Astrocyte of the cerebellum (primary cell): ENCODE measurements around the gene ANXA11.

ENCODE experiments used
- DNase-seq: peaks from one replicate; pipeline ENCODE4 v3.0.0-alpha.2; 2011; ENCODE audit warnings: low read depth
- H3K4me3 ChIP-seq: 2 replicates; pipeline ENCODE4 v1.5.1; 2011; ENCODE audit warnings: mild to moderate bottlenecking, low read depth, low read length, moderate library complexity
- in situ Hi-C: cut with HindIII; loops from 2 replicates; pipeline ENCODE4 v1.10.0; 2017; ENCODE audit warnings: low sequenced_read_pairs
- TF ChIP-seq, protein P1 (sequence below): IDR thresholded peaks from 2 replicates; pipeline ENCODE4 v1.5.1; 2012; ENCODE audit warnings: low read length, low read depth, moderate library complexity, mild to moderate bottlenecking; ENCODE audit errors: missing control alignments

The ANXA11 gene

DNA sequence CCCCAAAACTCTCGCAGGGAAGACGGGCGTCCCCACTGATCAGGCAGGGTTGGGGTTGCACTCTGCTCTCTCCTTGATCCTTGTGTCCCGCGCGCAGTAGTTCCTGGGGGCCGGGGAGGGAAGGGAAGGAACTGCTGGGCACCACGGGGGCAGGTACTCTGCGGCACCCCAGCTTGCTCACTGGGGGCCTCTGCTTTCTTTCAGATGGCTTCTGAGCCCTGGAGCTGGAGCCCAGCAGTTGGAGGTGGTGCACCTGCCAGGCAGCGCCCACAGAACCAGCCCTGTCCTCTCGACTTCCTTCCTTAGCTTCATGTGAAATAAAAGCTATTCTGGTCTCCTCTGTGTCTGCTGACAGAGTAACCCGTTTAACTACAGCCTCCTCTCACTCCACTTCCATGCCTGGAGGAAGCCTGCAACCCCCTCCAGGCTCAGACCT lies 60.6 kb downstream of the ANXA11 start:
- DNase-seq, result no peak
- TF ChIP-seq, protein P1, sequence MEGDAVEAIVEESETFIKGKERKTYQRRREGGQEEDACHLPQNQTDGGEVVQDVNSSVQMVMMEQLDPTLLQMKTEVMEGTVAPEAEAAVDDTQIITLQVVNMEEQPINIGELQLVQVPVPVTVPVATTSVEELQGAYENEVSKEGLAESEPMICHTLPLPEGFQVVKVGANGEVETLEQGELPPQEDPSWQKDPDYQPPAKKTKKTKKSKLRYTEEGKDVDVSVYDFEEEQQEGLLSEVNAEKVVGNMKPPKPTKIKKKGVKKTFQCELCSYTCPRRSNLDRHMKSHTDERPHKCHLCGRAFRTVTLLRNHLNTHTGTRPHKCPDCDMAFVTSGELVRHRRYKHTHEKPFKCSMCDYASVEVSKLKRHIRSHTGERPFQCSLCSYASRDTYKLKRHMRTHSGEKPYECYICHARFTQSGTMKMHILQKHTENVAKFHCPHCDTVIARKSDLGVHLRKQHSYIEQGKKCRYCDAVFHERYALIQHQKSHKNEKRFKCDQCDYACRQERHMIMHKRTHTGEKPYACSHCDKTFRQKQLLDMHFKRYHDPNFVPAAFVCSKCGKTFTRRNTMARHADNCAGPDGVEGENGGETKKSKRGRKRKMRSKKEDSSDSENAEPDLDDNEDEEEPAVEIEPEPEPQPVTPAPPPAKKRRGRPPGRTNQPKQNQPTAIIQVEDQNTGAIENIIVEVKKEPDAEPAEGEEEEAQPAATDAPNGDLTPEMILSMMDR, result no peak
- no peak overlapping the region for H3K4me3 ChIP-seq
- in situ Hi-C loops, result loop anchor here (5.0 kb wide), 1 partner anchor 63 kb away; the partner anchor contains the start of gene ANXA11

DNA sequence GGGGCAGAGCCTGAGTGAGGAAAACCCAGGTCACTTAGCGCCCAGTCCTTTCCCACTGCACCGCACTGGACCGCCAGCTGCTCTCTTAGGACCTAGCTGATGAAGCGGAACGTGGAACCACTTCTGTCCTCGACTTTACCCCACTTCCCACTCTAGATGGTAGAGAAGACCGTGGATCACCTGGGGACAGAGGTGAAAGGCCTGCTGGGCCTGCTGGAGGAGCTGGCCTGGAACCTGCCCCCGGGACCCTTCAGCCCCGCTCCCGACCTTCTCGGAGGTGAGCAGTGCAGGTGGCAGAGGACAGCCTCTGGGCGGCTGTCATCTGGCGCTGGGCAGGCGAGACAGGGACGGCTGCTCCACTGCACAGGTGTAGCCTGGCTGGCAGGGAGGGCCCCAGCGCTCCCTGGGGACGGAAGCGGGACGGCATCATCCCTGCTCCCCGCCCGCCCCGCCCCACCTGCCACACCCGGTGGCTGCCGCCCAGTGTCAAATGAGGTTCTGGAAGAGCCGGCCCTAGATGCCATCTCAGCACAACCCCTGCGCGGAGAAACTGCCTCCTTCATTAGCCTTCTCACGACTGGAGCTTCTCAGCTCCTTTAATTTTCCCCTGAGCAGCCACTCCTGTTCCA lies 61.2 kb downstream of the ANXA11 start:
- DNase-seq, result no peak
- TF ChIP-seq, protein P1, result no peak
- in situ Hi-C loops, result loop anchor here (5.0 kb wide), 1 partner anchor 63 kb away; the partner anchor contains the start of gene ANXA11
- H3K4me3 ChIP-seq, result no peak overlapping the region

DNA sequence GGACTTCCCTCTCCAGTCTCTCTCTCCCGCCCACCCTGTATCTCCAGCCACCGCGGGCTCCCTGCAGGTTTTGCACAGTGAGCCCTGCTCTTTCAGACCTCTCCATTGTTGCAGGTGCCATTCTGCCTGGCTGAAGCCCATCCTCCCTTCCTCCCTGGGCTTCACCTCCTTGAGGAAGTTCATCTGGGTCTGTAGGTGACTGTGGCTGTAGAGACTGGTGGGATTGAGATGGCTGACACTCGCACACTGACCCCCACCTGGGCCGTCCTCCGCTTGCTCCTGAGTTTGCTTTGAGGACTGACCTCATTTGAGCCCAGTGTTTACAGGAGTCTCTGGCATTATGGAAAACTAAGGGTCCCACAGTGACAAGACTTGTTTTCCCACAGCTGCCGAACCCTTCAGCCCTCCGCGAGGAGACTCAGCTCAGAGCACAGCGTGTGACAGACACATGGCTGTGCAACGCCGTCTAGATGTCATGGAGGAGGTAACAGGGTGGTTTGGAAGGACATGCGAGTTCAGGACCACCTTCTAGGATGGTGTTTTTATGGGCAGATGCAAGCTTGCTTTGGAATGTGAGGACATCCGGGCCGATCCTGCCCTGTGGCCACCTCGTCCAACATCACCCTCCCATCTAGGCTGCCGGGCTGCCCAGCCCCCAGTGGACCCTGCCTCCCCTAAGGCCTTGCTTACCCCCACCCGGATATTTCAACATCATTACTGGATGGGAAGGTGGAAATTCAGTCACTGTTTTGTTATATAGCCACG lies 63.5 kb downstream of the ANXA11 start:
- no peak for DNase-seq
- no peak overlapping the region for H3K4me3 ChIP-seq
- in situ Hi-C loops, result loop anchor here (5.0 kb wide), 1 partner anchor 65 kb away; the partner anchor contains the start of gene ANXA11
- TF ChIP-seq, protein P1, result no peak

DNA sequence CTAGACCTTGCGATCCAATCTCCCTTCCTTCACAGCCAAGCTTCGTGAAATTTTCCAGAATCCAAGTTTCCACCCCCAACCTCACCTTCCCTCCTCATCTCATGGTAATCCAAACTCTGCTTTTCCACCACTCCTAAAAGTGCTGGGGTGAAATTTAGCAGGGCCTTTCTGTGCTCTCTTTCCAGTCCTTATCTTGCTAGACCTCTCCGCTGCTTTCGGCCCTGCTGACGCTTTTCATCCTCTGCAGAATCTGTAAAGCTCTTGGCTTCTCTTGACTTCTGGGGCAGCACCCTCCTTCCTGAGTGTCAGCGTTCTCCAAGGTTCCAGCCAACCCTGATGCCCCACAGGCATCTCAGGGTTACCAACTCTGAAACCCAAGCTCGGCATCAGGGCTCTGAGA lies 65.1 kb downstream of the ANXA11 start:
- no peak overlapping the region for H3K4me3 ChIP-seq
- in situ Hi-C loops, result loop anchor here (5.0 kb wide), 1 partner anchor 67 kb away; the partner anchor contains the start of gene ANXA11
- TF ChIP-seq, protein P1, result no peak
- DNase-seq, result no peak

DNA sequence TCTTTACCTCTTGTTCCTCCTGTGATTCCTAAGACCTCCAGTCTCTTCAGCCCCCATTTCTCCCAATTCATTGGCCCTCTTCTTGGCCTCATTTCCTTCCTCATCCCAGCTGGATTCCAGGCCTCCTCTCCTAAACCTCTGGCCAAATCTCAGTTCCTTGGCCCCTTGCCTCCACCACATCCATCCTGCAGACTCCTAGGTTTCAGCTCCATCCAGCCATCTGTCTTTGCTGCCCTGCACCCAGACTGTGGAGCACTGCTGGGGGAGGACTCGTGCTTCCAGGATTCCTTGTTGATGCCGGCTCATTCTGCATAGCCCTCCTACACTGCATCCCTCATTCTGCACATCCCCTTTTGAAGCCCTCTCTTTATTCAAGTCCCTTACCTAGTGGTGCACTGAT lies 66.1 kb downstream of the ANXA11 start:
- no peak for DNase-seq
- TF ChIP-seq, protein P1, result no peak

DNA sequence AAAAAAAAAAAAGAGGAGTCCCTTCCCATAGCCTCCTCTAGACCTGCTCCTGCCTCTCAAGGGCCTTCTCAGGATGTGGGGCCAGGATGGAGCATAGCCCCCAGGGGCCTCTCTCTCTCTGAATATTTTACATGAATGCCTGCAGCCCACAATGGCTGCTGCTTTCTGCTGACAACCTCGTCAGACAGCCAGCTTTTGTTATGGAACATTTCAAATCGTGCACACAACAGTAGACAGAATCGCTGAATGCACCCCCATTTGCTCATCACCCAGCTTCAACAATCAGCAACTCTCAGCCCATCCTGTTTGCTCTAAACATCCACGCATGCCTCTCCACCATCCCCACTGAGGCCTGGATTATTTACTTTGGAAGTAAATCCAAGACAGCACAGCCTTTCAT lies 67.4 kb downstream of the ANXA11 start:
- in situ Hi-C loops, result no loop called here

More for the DNA sequence above, 66.1 kb downstream of the ANXA11 start:
- in situ Hi-C loops, result no loop called here
- H3K4me3 ChIP-seq, result no peak overlapping the region

More for the DNA sequence above, 67.4 kb downstream of the ANXA11 start:
- TF ChIP-seq, protein P1, result no peak
- no peak overlapping the region for H3K4me3 ChIP-seq
- DNase-seq, result no peak
